Measurements from ENCODE around the gene MORN5. TPM values are rescaled to one million over a fixed set of nuclear protein-coding genes. Genes with fewer than 3 reads are reported as not detected.

The MORN5 gene
- total and polyA plus RNA-seq, 9 of the 15 experiments (the other 6 are each of a cell fraction or from before 2014, with no cell fraction given) = not detected

- Histone ChIP-seq H3K9ac (ENCODE audit: insufficient read depth in 1 of 2, low read depth in 2 of 2, low read length in 2 of 2) (no peak overlapping the region), H3K27ac (ENCODE audit: extremely low read depth, low read depth, low read length) (no peak overlapping the region), H3K36me3 (ENCODE audit: control insufficient read depth, insufficient read depth, low read length) (no peaks in the 10 kb centered on the region), H3K9me3 (replicated peaks; ENCODE audit: control insufficient read depth, insufficient read depth, low read depth, low read length) (no peaks in the 10 kb centered on the region), H3K27me3 (ENCODE audit: control insufficient read depth in 2 of 2, insufficient read depth in 2 of 2, low read length in 2 of 2) (no peaks in the 10 kb centered on the region), H3K4me3 (no peak overlapping the region), H3K79me2 (ENCODE audit: control insufficient read depth, insufficient read depth, low read length) (no peaks in the 10 kb centered on the region), H3K9me1 (ENCODE audit: control insufficient read depth, insufficient read depth, low read length) (peaks cover 2% of the 10 kb centered on the region), H3K4me1 (replicated peaks in 1 of 2; ENCODE audit: control insufficient read depth in 2 of 2, insufficient read depth in 2 of 2, low read length in 2 of 2) (peaks cover 0 to 6% of the 10 kb centered on the region in 2 experiments; a peak in 2 of 5 replicates), H4K20me1 (replicated peaks; ENCODE audit: control insufficient read depth, insufficient read depth, low read length) (no peaks in the 10 kb centered on the region), H3K4me2 (ENCODE audit: insufficient read depth, low read length) (no peak overlapping the region), H2AFZ (ENCODE audit: low read depth, low read length) (no peak overlapping the region)
- WGBS (ENCODE audit: insufficient coverage, low coverage, missing lambda C conversion rate) = 75% methylated on average over 14 of the region's 16 CpGs
- POLR2A ChIA-PET = interaction anchor here (1.0 to 1.1 kb wide), 2 partner anchors 12 to 92 kb away, joined by 3 read pairs; no protein-coding TSS in a partner anchor
- BruUV-seq (replicated peaks) = no TSS peak
- no peak for DNase-seq (ENCODE audit: extremely low read depth in 1 of 4, low spot score in 3 of 4)
- in situ Hi-C loops (cut with MboI) = no loop called here
- CTCF ChIA-PET (ENCODE audit: low intra/inter-chr PET ratio) = no interaction called here
- FAIRE-seq = no peak
- ATAC-seq = no peak
- TF ChIP-seq KLF10 (CRISPR knock-in tag; IDR thresholded peaks at IDR 0.05) (no peak), PRDM10 (IDR thresholded peaks at IDR 0.05; ENCODE audit: partially characterized antibody) (peak; percentile 80), ID3 (CRISPR knock-in tag; IDR thresholded peaks at IDR 0.05) (no peak), ID3 (tag; IDR thresholded peaks at IDR 0.05) (no peak), CREB5 (CRISPR knock-in tag; IDR thresholded peaks at IDR 0.05) (no peak), FOXA1 (IDR thresholded peaks at IDR 0.05; ENCODE audit: borderline replicate concordance) (no peak), SP2 (IDR thresholded peaks at IDR 0.05; ENCODE audit: extremely low read depth, low read depth, low read length, poor library complexity, severe bottlenecking) (no peak), STAG1 (CRISPR knock-in tag; IDR thresholded peaks at IDR 0.05; ENCODE audit: borderline replicate concordance) (no peak)
- intact Hi-C loops (cut with micrococcal nuclease) = no loop called here
Measured at GRCh38 chr9:122192914-122193525, 33.3 kb downstream of the MORN5 start.

All from K562 (cell line).